Activated CD4-positive, alpha-beta T cell treated with anti-CD3 and anti-CD28 coated beads, Interleukin-2, amount 10 ng/mL, durations not matched to agents 7 days and 5 days (primary cell): ENCODE measurements around the gene TMEM201. TPM values are rescaled to one million over a fixed set of nuclear protein-coding genes. Genes with fewer than 3 reads are reported as not detected.

ENCODE experiments used
- CTCF ChIA-PET: fragments of 350-600 bp; sonication (Branson Sonifier 250); formaldehyde crosslinking; loops from one replicate; lab custom pipeline; 2021; ENCODE audit warnings: antibody characterized with exemption; lab: Charles Lee
- POLR2A ChIA-PET: fragments of 350-600 bp; sonication (Branson Sonifier 250); formaldehyde crosslinking; loops from one replicate; lab custom pipeline; 2021; ENCODE audit warnings: antibody characterized with exemption; lab: Charles Lee
- DNase-seq: peaks from one replicate; pipeline ENCODE4 v3.0.0-alpha.2; 2020
- H3K27ac Mint-ChIP-seq: one replicate; pipeline ENCODE4 v1.8.0; 2021; ENCODE audit warnings: mild to moderate bottlenecking, moderate library complexity, mixed read lengths
- H3K27me3 Mint-ChIP-seq: one replicate; pipeline ENCODE4 v1.8.0; 2021; ENCODE audit warnings: mixed read lengths
- H3K36me3 Mint-ChIP-seq: one replicate; pipeline ENCODE4 v1.8.0; 2021; ENCODE audit warnings: low read depth, mixed read lengths
- H3K4me1 Mint-ChIP-seq: one replicate; pipeline ENCODE4 v1.8.0; 2021; ENCODE audit warnings: mixed read lengths
- H3K4me3 Mint-ChIP-seq: one replicate; pipeline ENCODE4 v1.8.0; 2021; ENCODE audit warnings: mild to moderate bottlenecking, moderate library complexity, mixed read lengths
- H3K9me3 Mint-ChIP-seq: one replicate; pipeline ENCODE4 v1.8.0; 2021; ENCODE audit warnings: mixed read lengths
- total RNA-seq, 2 experiments: library from RNA; stranded (reverse); gene quantifications; one replicate each; pipeline ENCODE4 v1.2.3, GENCODE V29; 2021

The TMEM201 gene
- total RNA-seq, 2 experiments from 2014 or later: 17.1 to 17.9 TPM

GRCh38 chr1:9603766-9604753 is 15.3 kb downstream of the TMEM201 start:
- no peaks in the 10 kb centered on the region for H3K9me3 Mint-ChIP-seq
- peaks cover 2% of the 10 kb centered on the region for H3K36me3 Mint-ChIP-seq
- POLR2A ChIA-PET: no interaction called here
- H3K4me1 Mint-ChIP-seq: no peaks in the 10 kb centered on the region
- CTCF ChIA-PET: interaction anchor here (1.0 to 2.0 kb wide), 2 partner anchors 11 to 230 kb away, joined by 4 to 6 read pairs; no protein-coding TSS in a partner anchor
- no peak for DNase-seq
- H3K4me3 Mint-ChIP-seq: no peak overlapping the region
- H3K27me3 Mint-ChIP-seq: no peaks in the 10 kb centered on the region
- peak overlapping the region; percentile 25 for H3K27ac Mint-ChIP-seq

- ChIA-PET CTCF (interaction anchor here (2.0 kb wide), 1 partner anchor 11 kb away, joined by 6 read pairs; no protein-coding TSS in a partner anchor), POLR2A (no interaction called here)
- no peak for DNase-seq
- Mint-ChIP-seq H3K4me1 (no peaks in the 10 kb centered on the region), H3K36me3 (peaks cover 2% of the 10 kb centered on the region), H3K27me3 (no peaks in the 10 kb centered on the region), H3K9me3 (no peaks in the 10 kb centered on the region), H3K4me3 (no peak overlapping the region), H3K27ac (no peak overlapping the region)
Observed at GRCh38 chr1:9604836-9605235, 16.1 kb downstream of the TMEM201 start.

GRCh38 chr1:9605946-9606455 is 17.3 kb downstream of the TMEM201 start:
- Mint-ChIP-seq H3K36me3 (no peaks in the 10 kb centered on the region), H3K27me3 (no peaks in the 10 kb centered on the region), H3K27ac (no peak overlapping the region), H3K9me3 (no peaks in the 10 kb centered on the region), H3K4me3 (no peak overlapping the region), H3K4me1 (no peaks in the 10 kb centered on the region)
- CTCF ChIA-PET: no interaction called here
- POLR2A ChIA-PET: no interaction called here
- DNase-seq: no peak

GRCh38 chr1:9606458-9606857 is 17.7 kb downstream of the TMEM201 start:
- DNase-seq: no peak
- H3K27me3 Mint-ChIP-seq: no peaks in the 10 kb centered on the region
- H3K9me3 Mint-ChIP-seq: no peaks in the 10 kb centered on the region
- H3K36me3 Mint-ChIP-seq: no peaks in the 10 kb centered on the region
- POLR2A ChIA-PET: no interaction called here
- H3K27ac Mint-ChIP-seq: no peak overlapping the region
- CTCF ChIA-PET: no interaction called here
- no peaks in the 10 kb centered on the region for H3K4me1 Mint-ChIP-seq
- no peak overlapping the region for H3K4me3 Mint-ChIP-seq

- no peak for DNase-seq
- no peaks in the 10 kb centered on the region for H3K36me3 Mint-ChIP-seq
- CTCF ChIA-PET: no interaction called here
- POLR2A ChIA-PET: no interaction called here
- H3K9me3 Mint-ChIP-seq: no peaks in the 10 kb centered on the region
- H3K27ac Mint-ChIP-seq: no peak overlapping the region
- H3K4me1 Mint-ChIP-seq: no peaks in the 10 kb centered on the region
- no peak overlapping the region for H3K4me3 Mint-ChIP-seq
- H3K27me3 Mint-ChIP-seq: no peaks in the 10 kb centered on the region
Observed at GRCh38 chr1:9606948-9607347, 18.2 kb downstream of the TMEM201 start.

GRCh38 chr1:9607352-9607751 is 18.6 kb downstream of the TMEM201 start:
- no peak overlapping the region for H3K4me3 Mint-ChIP-seq

GRCh38 chr1:9609998-9610397 is 21.3 kb downstream of the TMEM201 start:
- no peaks in the 10 kb centered on the region for H3K9me3 Mint-ChIP-seq
- H3K4me3 Mint-ChIP-seq: no peak overlapping the region
- ChIA-PET POLR2A (no interaction called here), CTCF (interaction anchor here (0.7 to 2.4 kb wide), 2 partner anchors 17 to 37 kb away, joined by 3 to 6 read pairs; no protein-coding TSS in a partner anchor)
- H3K4me1 Mint-ChIP-seq: no peaks in the 10 kb centered on the region
- H3K27me3 Mint-ChIP-seq: no peaks in the 10 kb centered on the region
- H3K36me3 Mint-ChIP-seq: peaks cover 2% of the 10 kb centered on the region
- no peak overlapping the region for H3K27ac Mint-ChIP-seq
- no peak for DNase-seq

More at GRCh38 chr1:9607352-9607751, 18.6 kb downstream of the TMEM201 start:
- Mint-ChIP-seq H3K4me1 (no peaks in the 10 kb centered on the region), H3K27ac (no peak overlapping the region), H3K36me3 (no peaks in the 10 kb centered on the region), H3K27me3 (no peaks in the 10 kb centered on the region), H3K9me3 (no peaks in the 10 kb centered on the region)
- ChIA-PET CTCF (no interaction called here), POLR2A (no interaction called here)
- DNase-seq: no peak

GRCh38 chr1:9610548-9610947 is 21.8 kb downstream of the TMEM201 start:
- H3K4me3 Mint-ChIP-seq: no peak overlapping the region
- H3K36me3 Mint-ChIP-seq: peaks cover 2% of the 10 kb centered on the region
- H3K27me3 Mint-ChIP-seq: no peaks in the 10 kb centered on the region
- H3K4me1 Mint-ChIP-seq: no peaks in the 10 kb centered on the region
- CTCF ChIA-PET: interaction anchor here (1.4 to 2.4 kb wide), 2 partner anchors 16 to 17 kb away, joined by 3 to 6 read pairs; no protein-coding TSS in a partner anchor
- no peaks in the 10 kb centered on the region for H3K9me3 Mint-ChIP-seq
- POLR2A ChIA-PET: no interaction called here
- no peak overlapping the region for H3K27ac Mint-ChIP-seq
- DNase-seq: no peak

- Mint-ChIP-seq H3K4me1 (no peaks in the 10 kb centered on the region), H3K27ac (no peak overlapping the region), H3K4me3 (no peak overlapping the region), H3K36me3 (peaks cover 2% of the 10 kb centered on the region), H3K27me3 (no peaks in the 10 kb centered on the region), H3K9me3 (no peaks in the 10 kb centered on the region)
- DNase-seq: no peak
- ChIA-PET CTCF (interaction anchor here (0.6 to 2.4 kb wide), 4 partner anchors 15 to 35 kb away, joined by 3 to 6 read pairs (median 4); no protein-coding TSS in a partner anchor), POLR2A (no interaction called here)
Observed at GRCh38 chr1:9611716-9612115, 23.0 kb downstream of the TMEM201 start.

GRCh38 chr1:9612162-9612845 is 23.6 kb downstream of the TMEM201 start:
- H3K27me3 Mint-ChIP-seq: no peaks in the 10 kb centered on the region
- DNase-seq: no peak
- no peaks in the 10 kb centered on the region for H3K4me1 Mint-ChIP-seq
- H3K4me3 Mint-ChIP-seq: no peak overlapping the region
- POLR2A ChIA-PET: no interaction called here
- no peak overlapping the region for H3K27ac Mint-ChIP-seq
- H3K9me3 Mint-ChIP-seq: no peaks in the 10 kb centered on the region
- CTCF ChIA-PET: interaction anchor here (0.6 to 2.4 kb wide), 4 partner anchors 15 to 34 kb away, joined by 3 to 6 read pairs (median 4); no protein-coding TSS in a partner anchor
- H3K36me3 Mint-ChIP-seq: peaks cover 2% of the 10 kb centered on the region

GRCh38 chr1:9612871-9613624 is 24.3 kb downstream of the TMEM201 start:
- no peak for DNase-seq
- CTCF ChIA-PET: interaction anchor here (1.3 kb wide), 1 partner anchor 23 kb away, joined by 5 read pairs; no protein-coding TSS in a partner anchor
- POLR2A ChIA-PET: no interaction called here
- no peaks in the 10 kb centered on the region for H3K4me1 Mint-ChIP-seq
- H3K4me3 Mint-ChIP-seq: no peak overlapping the region
- peak overlapping the region; percentile 46 for H3K27ac Mint-ChIP-seq
- no peaks in the 10 kb centered on the region for H3K9me3 Mint-ChIP-seq
- H3K36me3 Mint-ChIP-seq: peaks cover 2% of the 10 kb centered on the region
- no peaks in the 10 kb centered on the region for H3K27me3 Mint-ChIP-seq
